Right kidney (tissue), 1 donor: Measurements from ENCODE around the gene CYFIP1.

Experiments
- DNase-seq: peaks from one replicate; pipeline ENCODE4 v3.0.0-alpha.2; 2016

CYFIP1 gene

DNA sequence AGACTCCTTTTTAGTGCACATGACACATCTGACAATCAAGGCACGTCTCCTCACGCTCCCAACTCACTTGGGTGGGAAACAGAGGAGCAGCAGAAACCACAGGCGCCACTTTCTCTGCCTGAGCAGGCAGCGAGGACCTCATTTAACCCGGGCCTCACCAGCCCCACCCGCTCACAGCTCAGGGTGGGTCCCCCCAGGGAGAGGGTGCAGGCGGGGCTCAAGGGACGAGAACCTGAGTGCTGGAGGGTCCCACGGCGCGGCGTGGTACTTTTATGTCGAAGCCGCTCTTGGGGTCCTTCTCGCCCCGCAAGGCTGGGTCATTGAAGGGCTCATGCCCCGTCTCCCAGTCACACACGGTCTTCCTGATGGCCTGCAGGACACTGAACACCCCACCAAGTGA lies 62.6 kb downstream of the CYFIP1 start:
- no peak for DNase-seq

DNA sequence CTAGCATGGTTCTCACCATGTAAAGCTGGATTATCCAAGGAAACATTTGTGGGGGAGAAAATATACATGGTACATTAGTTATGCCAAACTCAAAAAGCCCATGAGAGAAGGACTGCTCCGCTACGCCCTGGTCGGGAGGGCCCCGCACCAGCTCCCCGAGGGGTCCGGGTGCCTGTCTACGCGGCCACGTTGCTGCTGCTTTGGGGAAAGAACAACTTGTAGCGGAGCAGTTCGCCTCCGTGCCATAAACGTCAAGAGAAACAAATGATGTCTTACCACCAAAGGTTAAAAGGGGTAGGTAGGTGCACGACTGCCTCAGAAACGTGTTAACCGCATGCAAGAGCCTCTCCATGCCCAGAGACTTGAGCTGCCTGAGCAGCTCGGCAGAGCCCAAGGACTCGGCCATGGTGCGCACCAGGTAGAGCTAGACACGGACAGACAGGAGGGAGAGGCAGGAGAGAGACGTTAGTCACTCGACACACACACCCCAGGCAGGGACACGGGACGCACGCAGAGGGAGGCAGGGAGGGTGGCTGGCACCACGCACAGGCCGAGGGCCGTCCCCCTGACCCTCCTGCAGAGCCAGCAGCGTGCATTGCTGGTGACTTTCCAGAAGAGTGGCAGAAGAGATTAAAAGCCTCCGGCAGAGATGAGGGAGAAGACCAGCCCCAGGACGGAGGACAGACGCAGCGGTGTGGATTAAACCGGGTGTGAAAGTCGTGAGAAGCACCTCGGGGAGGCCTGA lies 63.4 kb downstream of the CYFIP1 start:
- no peak for DNase-seq

DNA sequence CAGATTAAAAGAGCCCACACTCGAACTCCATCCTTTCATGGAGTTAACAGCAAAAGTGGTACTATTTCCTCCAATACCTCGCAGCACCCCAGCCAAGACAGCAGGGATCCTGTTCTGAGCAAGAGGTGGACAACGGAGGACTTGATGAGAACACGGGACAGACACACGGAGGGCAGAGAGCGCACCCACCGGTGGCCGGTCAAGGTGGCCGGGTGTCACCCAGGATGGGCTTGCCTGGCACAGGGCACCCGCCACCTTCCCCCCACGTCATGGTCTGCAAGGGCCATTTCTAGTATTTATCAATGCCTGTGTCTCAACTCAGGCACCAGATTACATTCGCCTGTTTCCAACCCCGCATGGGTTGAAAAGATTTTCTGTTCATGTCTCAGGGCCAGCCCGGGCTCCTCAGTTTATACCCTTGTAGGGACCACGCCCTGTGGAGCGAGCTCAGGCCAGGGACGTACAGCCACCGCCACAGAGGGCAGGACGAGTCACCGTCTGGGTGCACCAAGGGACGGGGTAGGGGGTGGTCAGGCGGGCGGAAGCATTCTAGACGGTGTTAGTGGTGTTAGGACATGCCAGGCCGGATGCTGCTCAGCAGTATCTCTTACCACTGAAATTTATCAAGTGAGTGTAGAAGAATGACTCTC lies 64.2 kb downstream of the CYFIP1 start:
- no peak for DNase-seq

DNA sequence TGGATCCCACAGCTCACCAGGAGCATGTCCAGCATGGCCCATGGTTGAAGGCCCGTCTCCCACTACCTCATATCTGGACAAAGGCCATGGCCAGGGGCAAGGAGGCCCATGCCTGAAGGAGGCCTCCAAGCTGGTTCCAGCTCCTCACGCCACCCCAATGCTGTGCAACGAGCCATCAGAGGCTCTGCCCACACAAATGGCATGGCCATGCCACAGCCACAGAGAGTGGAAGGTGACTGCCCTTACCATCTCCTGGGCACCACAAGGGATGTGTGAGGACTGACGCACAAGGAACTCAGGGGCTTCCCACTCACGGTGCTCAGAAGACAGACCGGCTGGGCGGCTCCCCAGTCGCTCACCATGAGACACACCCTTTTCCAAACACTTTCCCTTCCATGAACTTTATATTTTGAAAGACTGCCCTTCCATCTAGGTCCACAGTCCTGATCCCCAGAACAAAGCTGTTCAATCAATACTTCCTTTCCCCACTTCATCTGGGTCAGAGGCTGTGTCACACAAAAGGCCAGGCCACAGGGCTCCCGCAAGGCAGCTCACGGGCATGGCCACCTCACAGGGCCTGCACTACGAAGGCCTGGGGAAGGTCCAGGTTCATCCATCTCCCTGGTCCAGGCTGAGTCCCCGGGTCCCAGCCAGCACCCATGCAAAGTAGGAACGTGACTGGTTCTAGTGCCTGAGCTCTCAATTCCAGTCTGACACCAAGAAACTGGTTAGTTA lies 66.4 kb downstream of the CYFIP1 start:
- no peak for DNase-seq

DNA sequence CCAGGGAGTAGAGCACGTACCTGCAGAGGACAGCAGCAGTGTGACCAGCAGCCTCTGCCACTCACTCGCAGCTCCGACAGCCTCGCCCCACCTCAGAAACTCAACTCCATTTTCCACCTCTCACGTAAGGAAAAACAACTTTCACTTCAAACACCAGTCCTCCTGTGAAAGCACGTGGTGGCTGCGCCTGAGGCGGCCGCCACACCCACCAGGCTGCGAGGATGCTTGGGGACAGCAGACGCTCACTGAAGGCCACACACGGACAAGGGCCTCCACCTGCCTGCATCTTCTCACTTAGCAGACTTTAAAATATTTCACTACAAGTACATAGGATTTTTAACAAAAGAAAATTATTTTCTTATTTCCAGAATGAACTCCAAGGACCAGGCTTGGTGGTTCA lies 67.9 kb downstream of the CYFIP1 start:
- no peak for DNase-seq

DNA sequence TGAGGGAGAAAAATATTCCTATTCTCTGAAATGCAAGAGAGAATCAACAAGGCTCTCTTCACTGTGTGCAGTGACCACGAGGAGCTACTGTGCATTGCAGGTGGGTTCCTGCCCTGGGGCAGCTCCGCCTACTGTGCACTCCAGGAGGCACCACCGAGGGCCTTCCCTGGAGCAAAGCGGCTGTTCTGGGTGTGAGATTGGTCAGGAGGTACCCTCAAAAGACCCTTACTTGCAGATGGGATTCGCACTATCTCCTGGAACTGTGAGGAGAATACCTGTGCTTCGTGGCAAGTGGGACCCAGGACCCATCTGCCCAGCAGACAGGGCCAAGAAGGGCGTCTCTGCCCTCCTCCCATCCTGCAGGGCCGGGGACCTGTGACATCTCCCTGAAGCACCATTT lies 68.9 kb downstream of the CYFIP1 start:
- no peak for DNase-seq

DNA sequence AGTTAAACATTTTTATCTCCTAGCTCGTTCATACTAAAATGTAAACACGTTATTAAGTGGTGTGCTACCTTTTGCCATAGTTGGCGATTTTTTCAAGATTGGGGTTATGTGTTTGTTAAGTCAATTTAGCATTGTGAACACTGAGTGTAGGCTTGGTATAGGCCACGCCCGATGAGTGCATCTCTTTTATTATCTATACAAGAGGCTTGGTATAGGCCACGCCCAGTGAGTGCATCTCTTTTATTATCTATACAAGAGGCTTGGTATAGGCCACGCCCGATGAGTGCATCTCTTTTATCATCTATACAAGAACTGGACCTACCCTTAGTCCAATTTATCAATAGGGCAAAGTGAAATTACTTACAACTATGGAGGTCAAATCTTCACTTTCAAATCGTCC lies 71.3 kb downstream of the CYFIP1 start:
- DNase-seq = no peak

DNA sequence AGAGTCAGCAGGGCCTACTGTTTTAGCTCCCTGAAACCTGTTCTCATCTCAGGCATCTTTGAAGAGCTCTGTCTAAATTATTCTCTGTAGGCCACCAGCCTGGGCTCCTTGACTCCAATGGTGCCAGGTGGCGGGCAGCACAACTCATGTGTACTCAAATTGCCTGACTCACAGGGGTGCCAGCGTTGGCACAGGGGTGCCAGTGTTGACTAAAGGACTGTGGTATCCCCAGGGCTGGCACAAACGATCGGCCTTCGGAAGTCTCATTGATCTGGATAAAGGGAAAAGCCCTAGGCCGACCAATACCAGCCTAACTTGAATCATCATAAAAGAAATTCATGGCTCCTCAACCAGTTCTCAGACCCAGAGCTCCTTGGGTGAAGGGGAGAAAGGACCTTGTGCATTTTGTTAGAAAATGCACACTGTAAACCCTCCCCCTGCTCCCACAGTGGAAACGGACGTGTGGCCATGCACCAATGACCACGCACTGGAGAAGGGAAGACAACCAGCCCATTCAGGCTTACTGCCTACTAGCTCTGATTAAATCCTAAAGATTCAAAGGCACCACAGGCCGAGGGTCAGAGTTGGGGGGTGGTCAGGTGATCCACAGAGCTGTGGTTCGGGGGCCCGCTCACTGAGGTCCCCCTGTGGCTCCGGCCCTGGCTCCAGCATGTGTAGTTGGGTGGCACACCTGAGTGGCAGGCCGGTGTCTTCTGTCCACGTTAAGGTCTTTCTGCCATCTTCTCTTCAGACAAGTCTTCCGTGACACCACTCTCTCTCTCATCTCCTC lies 72.8 kb downstream of the CYFIP1 start:
- DNase-seq = no peak

DNA sequence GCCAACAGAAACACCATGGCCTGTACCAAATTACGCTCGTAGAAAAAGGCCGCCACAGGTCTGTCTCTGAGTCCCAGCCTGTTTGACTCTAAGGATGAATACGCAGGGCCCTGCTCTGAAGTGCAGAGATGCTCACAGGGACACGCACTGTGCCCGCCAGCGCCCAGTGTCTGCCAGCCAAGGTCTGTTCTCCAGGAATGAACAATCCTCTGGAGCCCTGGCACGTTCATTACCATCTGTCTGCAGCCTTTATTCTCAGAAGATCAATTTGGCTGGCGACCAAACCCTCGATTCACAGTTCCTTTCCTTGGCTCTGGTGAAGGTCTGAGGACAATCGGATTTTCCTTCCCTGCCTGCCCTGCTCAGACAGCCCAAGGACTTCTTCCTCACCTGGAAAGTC lies 75.4 kb downstream of the CYFIP1 start:
- DNase-seq = no peak

DNA sequence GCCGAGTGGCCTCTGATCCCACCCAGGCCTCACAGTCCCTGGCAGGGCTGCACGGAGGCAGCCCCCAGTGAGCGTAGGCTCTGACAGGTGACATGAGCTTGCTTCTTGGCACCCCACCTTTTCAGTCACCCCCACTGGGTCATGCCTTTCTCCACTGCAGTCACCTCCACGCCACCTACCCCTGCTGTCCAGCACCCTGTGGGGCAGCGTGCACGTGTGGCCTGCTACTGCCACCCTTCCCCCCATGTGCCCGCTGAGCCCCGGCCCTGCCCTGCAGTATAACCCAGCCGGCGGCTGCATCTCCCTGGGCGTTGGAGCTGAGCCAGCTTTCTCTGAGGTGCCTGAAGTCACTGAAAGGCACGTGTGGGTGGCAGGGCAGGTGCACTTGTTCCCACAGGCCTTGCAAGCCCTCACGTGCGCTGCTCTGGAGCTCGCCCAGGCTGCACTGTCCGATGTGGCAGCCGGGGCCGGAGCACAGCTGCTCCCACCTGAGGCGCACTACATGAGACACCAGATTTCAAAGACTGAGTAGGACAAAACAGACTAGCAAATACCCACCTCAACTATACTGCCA lies 76.1 kb downstream of the CYFIP1 start:
- DNase-seq = no peak

DNA sequence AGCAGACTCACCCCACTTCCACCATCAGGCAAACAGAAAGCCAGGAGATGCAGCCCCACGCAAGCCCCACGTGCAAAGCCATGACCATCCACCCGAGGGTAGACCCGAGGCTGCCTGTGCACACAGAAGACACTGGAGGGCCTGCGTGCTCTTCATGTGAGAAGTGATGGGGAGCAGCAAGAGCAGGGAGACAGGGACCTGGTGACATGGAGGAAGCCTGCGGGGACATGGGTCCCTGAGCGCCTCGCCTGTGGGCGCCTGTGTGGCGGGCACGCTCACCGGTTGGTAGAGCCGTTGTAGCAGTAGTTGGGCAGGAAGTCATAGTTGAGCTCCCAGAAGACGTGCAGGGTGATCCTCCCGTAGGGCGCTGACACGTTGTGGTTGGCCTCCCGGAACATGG lies 76.7 kb downstream of the CYFIP1 start:
- DNase-seq = no peak

DNA sequence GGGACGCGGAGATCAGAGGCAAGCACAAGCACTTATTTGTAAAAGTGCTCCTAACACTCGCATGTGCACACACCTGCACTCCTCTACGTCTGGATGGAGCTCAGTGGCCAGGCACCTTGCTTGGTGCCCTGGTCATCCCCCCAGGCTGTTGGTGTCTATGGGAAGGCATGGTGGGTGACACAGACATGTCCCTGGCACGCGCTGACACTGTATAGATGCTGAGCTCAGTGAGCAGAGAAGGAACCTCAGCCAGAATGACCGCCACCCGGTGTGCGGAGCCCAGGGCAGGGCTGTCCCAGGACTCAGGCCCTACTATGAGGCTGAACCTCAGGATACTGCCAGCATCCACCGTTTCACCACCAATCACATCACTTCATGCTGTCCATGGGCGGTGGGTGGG lies 77.2 kb downstream of the CYFIP1 start:
- no peak for DNase-seq

DNA sequence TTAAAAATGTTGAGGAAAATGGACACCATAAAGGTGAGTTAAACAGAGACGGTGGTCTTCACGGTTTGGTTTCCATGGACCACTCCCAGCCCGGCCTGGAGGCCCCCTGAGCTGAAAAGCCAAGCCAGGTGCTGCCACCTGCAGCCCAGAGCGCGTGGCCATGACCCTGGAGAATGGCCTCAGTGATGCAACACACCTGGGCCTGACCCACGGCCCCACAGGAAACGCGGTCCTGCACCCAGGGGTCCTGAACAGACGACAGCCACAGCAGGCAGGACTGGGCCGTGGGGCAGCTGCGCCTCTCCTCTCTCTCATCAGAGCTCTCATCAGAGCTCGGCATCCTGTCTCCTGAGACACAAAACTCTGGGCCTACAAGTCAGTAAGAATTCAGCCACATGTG lies 77.6 kb downstream of the CYFIP1 start:
- no peak for DNase-seq

DNA sequence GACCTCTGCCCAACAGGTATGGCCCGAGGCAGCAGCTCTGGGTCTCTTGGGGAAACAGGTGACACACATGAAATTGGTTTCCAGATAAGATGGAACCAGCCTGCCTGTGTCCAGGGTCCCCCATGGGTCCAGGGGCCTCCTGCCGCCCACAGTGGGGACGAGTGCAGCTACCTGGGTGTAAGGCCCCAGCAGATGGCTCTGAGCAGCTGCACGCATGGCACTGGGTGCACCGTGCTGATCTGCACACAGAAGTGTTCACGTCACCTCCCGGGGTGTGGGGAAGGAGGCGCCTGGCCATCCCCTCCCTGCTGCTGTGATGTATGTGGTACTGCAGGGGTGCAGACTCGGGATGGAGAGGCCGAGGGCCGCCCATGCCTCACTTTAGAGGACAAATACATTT lies 78.1 kb downstream of the CYFIP1 start:
- no peak for DNase-seq

DNA sequence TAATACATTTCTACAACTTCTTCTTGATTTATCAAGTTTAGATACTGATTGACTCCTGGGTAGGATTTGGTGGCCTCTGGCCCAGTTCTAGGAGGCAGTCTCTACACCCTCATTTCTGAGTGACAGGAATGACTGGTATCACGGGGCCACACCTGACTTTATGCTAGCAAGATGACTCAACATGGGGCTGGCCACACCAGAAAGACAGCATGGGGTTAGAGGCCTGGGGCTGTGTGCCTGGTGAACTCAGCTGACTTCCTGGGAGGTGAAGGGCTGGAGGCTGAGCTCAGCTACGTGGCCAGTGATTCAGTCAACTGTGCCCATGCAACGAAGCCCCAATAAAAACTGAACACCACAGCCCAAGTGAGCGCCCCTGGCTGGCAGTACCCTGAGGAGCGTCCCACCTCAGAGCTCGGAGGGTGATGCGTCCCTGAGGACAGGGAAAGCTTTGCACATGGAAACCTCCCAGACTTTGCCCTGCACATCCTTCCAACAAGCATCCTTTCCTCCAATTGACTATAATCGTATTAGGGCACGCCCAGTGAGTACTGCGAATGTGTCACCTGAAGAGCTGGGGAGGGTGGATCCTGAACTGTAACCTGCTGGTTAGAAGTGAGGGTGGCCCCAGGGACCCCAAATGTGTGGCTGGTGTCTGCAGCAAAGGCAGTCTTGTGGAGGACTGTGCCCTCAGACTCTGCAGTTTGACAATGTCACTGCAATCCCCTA lies 84.5 kb downstream of the CYFIP1 start:
- no peak for DNase-seq

DNA sequence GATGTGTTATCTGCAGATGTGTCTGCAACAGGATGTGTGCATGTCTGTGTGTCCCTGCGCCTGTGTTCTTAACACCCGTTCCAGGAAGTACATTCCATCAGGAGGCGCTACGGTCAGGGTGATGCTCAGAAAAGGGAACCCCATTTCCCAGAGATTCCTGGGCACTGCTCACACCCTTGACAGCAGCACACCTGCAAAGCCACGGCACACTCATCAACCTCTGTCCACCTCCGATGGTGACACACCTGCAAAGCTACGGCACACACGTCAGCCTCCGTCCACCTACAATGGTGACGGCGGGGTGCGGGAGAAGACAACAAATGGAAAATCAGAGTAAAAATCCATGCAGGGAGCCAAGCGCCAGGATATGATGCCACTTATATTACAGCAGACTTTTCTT lies 86.3 kb downstream of the CYFIP1 start:
- no peak for DNase-seq

DNA sequence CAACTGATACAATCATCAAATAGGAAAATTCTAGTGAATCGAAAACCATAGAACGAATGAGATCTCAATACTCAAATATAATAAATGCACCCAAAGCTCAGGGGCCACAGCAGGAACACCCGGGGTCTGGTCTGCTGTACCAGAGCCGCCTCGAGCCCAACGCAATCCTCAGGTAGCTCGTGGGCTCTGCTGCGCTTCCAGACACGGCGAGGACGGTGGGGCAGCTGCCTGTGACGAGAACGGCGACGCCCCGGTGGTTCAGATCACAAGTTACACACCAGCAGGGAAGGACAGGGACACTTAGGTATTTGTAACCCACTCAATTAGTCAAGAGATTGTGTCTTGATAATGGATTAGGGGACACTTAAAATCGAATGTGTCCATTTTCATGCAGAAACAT lies 87.1 kb downstream of the CYFIP1 start:
- DNase-seq = no peak

DNA sequence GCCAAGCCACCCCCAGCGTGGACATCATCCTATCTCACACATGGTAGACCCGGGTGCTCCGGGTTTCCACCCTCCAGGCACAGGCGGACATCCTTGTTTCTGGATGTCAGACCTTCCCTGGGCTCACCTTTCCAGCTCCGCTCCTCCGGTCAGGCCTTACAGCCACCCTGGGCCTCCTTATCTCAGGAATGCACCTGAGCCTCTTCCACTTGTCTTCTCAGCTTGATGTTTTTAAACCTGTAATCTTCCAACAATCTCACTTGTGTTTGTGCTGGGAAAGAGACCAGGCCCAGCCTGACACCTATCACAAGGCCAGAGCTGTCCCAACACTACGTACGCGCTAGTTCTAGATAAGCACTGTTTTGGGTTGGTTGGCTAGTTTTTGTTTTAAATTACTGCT lies 87.8 kb downstream of the CYFIP1 start:
- no peak for DNase-seq

DNA sequence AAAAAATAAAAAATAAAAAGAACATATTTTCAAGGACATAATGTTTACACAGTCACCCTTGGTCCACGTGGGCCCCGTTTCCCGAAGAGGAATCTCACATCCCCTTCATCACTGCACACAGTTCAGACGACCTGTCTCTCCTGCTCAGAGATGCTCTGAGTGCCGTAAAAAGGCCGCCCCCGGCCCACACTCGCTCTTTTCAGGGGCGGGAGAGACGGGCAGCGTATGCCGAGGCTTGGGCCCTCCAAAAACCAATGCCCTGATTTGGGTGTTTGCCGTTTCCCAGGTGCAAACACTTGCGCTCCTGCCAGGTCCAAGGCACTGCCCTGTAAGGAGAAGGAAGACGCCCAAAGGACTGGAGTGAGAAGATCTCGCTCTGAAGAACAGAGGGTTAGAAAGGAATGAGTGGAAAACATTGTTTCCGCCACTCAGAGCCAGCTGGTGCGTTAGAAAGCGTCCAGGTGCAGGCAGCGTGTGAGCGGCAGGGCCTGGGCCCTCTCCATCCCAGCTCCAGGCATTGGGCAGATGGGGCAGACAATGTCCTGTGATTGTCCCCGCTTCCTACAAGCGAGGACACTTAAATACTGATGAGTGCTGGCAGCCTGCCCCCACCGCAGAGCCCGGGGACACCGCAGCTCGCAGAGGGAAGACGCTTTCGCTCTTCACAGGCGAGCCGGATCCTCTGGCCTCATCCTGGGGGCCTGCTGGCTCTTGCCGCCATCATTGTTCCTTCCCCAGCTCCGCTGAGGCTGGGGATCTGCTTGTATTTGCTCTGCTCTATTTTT lies 88.5 kb downstream of the CYFIP1 start:
- DNase-seq = no peak

DNA sequence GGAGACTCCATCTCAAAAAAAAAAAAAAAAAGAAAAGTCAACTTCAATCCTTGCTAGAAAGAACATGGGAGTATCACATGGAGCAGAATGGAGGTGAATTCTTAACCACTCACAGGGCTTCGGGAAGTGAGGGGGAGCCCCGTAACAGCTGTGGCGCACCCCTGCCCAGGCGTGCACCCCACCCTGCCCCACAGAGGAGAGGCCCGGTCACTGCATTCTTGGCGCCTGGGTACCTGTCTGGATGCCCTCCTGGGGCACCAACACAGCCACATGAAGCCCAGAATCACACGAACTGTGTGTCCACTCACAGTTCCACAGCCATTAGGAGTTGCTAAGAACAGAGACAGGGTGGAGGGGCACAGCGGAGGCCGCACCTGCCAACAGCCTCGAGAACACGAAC lies 89.9 kb downstream of the CYFIP1 start:
- DNase-seq = no peak
